Kidney (tissue), 14 donors: ENCODE data around the gene AGPAT3. TPM values are rescaled to one million over a fixed set of nuclear protein-coding genes. Genes with fewer than 3 reads are reported as not detected.

Source experiments
- DNase-seq, 5 donors: peaks; one replicate each; pipeline ENCODE4 v3.0.0-alpha.2; 2013 to 2020
- FAIRE-seq: peaks from 2 replicates; lab custom pipeline; 2012; peaks lifted over from hg19 to GRCh38; lab: Jason Lieb, UNC
- H3K27ac ChIP-seq, 2 donors: one replicate each; pipeline ENCODE4 v1.7.0; 2013; ENCODE audit warnings: low read depth in 2 of 2, low read length in 2 of 2, inconsistent platforms in 1 of 2
- H3K27me3 ChIP-seq: one replicate; pipeline ENCODE4 v1.7.1; 2013; ENCODE audit warnings: low read length, inconsistent platforms; ENCODE audit not compliant: control insufficient read depth, insufficient read depth
- H3K36me3 ChIP-seq, 3 donors: one replicate each; pipeline versions ENCODE4 v1.7.0 to v1.7.1; 2013; ENCODE audit warnings: low read length in 3 of 3, control low read depth in 1 of 3, inconsistent platforms in 1 of 3; ENCODE audit not compliant: insufficient read depth in 3 of 3, control insufficient read depth in 2 of 3
- H3K4me1 ChIP-seq, 3 donors: one replicate each; pipeline versions ENCODE4 v1.7.0 to v1.7.1; 2013; ENCODE audit warnings: low read length in 3 of 3, inconsistent platforms in 1 of 3, low read depth in 1 of 3; ENCODE audit not compliant: control insufficient read depth in 2 of 3, insufficient read depth in 2 of 3
- H3K4me3 ChIP-seq, 3 donors: one replicate each; pipeline versions ENCODE4 v1.7.0 to v1.8.1; 2013; ENCODE audit warnings: low read length in 3 of 3, control low read depth in 1 of 3, inconsistent platforms in 1 of 3
- H3K9ac ChIP-seq, 3 donors: one replicate each; pipeline versions ENCODE4 v1.7.0 to v1.7.1; 2013; ENCODE audit warnings: low read length in 3 of 3, control low read depth in 1 of 3, inconsistent platforms in 1 of 3
- H3K9me3 ChIP-seq, 3 donors: one replicate each; pipeline versions ENCODE4 v1.7.0 to v1.7.1; 2013; ENCODE audit warnings: low read length in 3 of 3, control low read depth in 1 of 3, inconsistent platforms in 1 of 3; ENCODE audit not compliant: control insufficient read depth in 2 of 3, insufficient read depth in 1 of 3
- CTCF ChIP-seq: IDR thresholded peaks from 3 replicates; pipeline ENCODE4 v1.5.1; 2012; ENCODE audit warnings: mild to moderate bottlenecking, moderate library complexity, borderline replicate concordance; ENCODE audit not compliant: insufficient read depth; ENCODE audit errors: extremely low read depth
- intact Hi-C: fragments of 100-400 bp; cut with DNase I; formaldehyde crosslinking; loops from one replicate; pipeline ENCODE4 v1.11.1; 2022
- polyA plus RNA-seq: library from polyadenylated mRNA; stranded (reverse); fragments of 350-450 nt; fragmentation: Illumina TruSeq; extraction: RNeasy Lipid Tissue Mini Kit (QIAGEN cat#74804); gene quantifications from one replicate; pipeline ENCODE4 v1.2.3, GENCODE V29; 2014; ENCODE audit warnings: low read depth, low replicate concordance; ENCODE audit not compliant: insufficient read depth
- total RNA-seq: library from RNA; stranded (reverse); fragmentation: NEBNext Ultra II Directional; extraction: Animal tissue kit (Norgen Biotek cat#: 25700); gene quantifications from one replicate; pipeline ENCODE4 v1.2.1, GENCODE V29; 2021
- donor health status: control.
- donor health status: control.
- donor health status: control.
- donor health status: control.
- donor health status: control.
- donor health status: DM: yes; HTN: yes; CAD: no.
- donor health status: Normal renal cell carcinoma (clear cell type).

Gene AGPAT3
- total and polyA plus RNA-seq, 2 donors from 2014 or later, result 40.3 to 86.2 TPM

GRCh38 chr21:43966946-43967512 is 102.0 kb downstream of the AGPAT3 start:
- no peak overlapping the region for H3K27ac ChIP-seq
- H3K4me1 ChIP-seq, result no peaks in the 10 kb centered on the region
- no peak overlapping the region for H3K9ac ChIP-seq
- intact Hi-C loops, result no loop called here
- H3K4me3 ChIP-seq, result no peak overlapping the region
- DNase-seq (no peak), FAIRE-seq (no peak)
- peaks cover 0 to 25% (median 18%) of the 10 kb centered on the region in 3 donors for H3K36me3 ChIP-seq
- TF ChIP-seq CTCF, result no peak
- H3K27me3 ChIP-seq, result no peaks in the 10 kb centered on the region
- no peaks in the 10 kb centered on the region for H3K9me3 ChIP-seq

- peak in 1 of 5 donors; percentile 37 for DNase-seq
- no peak for FAIRE-seq
- no peak for TF ChIP-seq CTCF
- intact Hi-C loops, result no loop called here
- no peaks in the 10 kb centered on the region for H3K4me1 ChIP-seq
- H3K27ac ChIP-seq, result no peak overlapping the region
- H3K27me3 ChIP-seq, result no peaks in the 10 kb centered on the region
- no peaks in the 10 kb centered on the region for H3K9me3 ChIP-seq
- H3K36me3 ChIP-seq, result peaks cover 0 to 31% (median 16%) of the 10 kb centered on the region in 3 donors
- H3K9ac ChIP-seq, result no peak overlapping the region
- no peak overlapping the region for H3K4me3 ChIP-seq
These were observed 103.0 kb downstream of the AGPAT3 start for GRCh38 chr21:43967981-43968380.

GRCh38 chr21:43968410-43969114 is 103.5 kb downstream of the AGPAT3 start:
- no peak for TF ChIP-seq CTCF
- Histone ChIP-seq H3K9me3 (no peaks in the 10 kb centered on the region), H3K4me3 (no peak overlapping the region), H3K27me3 (no peaks in the 10 kb centered on the region), H3K27ac (no peak overlapping the region), H3K36me3 (peaks cover 0 to 35% (median 16%) of the 10 kb centered on the region in 3 donors), H3K9ac (no peak overlapping the region), H3K4me1 (no peaks in the 10 kb centered on the region)
- DNase-seq (no peak), FAIRE-seq (no peak)
- intact Hi-C loops, result no loop called here
